GM10266 (cell line): Measurements from ENCODE around the gene TMEM167A.

Source experiments
- DNase-seq: peaks from one replicate; pipeline ENCODE4 v3.0.0; 2012; ENCODE audit errors: extremely low spot score
- CTCF ChIP-seq: IDR thresholded peaks from 2 replicates; pipeline ENCODE4 v1.5.1; 2012; ENCODE audit warnings: mild to moderate bottlenecking, low read depth; ENCODE audit not compliant: control insufficient read depth, insufficient read depth; ENCODE audit errors: missing control alignments

TMEM167A gene

DNA sequence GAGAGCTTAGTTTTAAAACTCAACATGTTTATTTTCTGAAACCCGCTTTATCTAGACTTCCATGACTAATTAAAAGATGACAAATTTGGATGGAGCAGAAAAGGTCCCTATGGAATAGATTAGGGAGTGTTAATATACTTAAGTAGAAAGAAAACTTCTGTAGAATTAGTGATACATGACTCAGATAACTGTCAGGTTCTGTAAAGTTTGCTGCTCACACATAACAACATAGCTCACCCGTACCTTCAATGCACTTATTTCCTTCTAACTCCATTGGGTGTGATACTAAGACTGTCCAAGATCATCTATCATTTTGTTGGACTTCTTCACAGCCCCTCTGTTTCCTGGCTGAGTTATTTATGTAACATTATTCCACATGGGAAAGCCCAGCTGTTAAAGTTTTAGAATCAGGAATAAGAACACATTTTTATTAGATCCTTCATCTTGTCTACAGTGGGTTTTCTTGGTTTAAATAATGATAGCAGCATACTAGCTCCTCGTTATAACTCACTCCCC lies 27.8 kb downstream of the TMEM167A start:
- no peak for DNase-seq
- no peak for TF ChIP-seq CTCF

DNA sequence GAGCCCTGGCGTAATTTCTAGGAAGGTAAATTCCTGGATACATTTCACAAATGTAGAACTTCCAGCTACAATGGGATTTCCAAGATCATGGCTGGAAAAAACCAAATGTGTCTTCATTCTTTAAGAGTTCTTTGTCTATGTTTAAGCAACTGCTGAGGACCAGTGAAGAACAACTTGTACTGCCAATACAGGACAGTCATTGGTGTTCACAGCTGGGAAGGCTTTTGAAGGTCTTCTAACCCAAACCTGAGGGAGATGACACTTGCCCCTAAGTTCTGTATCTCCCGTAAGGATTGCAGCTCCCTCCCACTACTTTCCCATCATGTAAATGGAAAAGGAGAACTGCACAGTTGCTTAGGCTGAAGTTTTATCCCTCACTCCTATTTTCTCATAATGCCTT lies 28.4 kb downstream of the TMEM167A start:
- DNase-seq = no peak
- TF ChIP-seq CTCF = no peak

DNA sequence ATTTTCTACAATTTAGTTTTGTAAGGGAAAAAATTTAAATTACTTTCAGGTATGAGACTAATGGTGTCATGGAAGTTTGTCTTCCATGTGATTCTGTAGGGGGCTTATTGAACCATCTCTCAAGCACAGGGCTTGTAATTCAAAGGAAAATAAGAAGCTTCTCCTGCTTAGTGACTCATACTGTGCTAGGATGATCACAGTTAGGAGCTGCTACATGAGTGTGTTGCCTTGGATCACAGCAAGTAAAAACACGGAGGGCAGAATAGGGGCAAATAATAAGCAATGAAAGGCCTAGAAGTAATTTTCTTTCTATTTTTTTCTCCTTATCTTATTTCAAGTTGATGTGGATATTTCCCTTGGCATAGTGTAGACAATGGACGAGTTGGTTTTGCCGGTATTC lies 28.9 kb downstream of the TMEM167A start:
- DNase-seq = no peak
- no peak for TF ChIP-seq CTCF

DNA sequence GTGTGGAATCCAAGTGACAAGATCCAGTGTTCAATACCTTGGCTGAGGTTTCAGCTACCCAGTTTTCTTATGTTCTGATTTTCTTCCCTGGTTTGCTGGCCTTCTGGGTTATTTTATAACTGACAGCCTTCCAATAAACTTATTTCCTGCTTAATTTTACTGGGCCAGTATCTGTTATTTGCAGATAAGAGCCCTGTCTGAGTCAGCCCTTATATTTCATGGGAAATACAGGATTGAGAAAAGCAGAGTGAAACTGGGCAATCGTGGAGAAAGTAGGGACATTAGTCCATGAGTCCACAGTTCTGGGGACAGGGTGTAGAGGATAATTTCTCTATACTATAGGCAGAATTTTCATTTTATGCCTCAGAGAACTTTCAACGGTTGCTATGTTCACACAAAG lies 32.3 kb downstream of the TMEM167A start:
- no peak for DNase-seq

DNA sequence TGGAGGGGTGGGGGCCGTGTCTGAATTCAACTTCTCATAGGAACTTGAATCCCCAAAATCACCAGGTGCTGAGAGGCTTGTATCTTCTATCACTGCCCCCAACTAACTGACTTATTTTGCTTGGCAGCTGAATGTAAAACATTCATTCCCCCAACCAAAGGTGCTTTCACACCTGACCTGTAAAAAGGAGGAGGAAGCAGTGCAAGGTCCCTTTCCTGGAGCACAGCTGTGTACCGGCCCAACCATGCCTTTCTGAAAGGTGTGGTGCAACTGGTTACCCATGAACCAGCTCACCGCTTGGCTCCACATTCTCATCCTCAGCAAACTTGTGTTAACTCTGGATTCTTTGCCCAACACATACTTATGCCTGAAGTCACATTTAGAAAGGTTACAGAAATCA lies 34.7 kb downstream of the TMEM167A start:
- DNase-seq = no peak
- no peak for TF ChIP-seq CTCF

More for the DNA sequence above, 32.3 kb downstream of the TMEM167A start:
- TF ChIP-seq CTCF = no peak

- no peak for TF ChIP-seq CTCF
- no peak for DNase-seq
Observed at GRCh38 chr5:83038924-83039323, 38.3 kb downstream of the TMEM167A start.

DNA sequence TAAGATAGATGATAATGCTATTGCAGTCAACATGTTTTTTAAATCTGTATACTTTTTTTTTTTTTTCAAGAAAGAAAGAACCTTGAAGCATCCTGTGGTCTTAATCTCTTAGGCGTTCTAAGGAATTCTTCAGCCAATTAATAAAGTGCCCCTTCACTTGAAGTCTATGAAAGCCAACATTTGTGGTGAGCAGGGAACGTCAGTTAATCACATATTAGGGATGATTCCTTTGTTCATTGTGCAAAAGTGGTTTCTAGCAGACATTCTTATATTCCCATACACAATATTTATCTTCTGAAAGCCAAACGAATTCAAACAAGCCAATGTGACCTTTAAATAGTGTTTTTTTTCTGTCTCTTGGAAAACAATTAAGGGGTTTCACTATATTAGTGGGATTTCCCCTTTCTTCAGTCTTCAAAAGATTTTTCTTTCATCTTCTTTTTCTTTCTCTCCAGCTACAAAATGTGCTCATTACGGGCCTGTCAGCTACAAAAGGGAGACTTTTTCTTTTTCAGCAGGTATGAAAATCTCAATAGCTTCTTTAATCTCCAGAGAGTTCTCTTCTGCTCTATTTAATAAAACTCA lies 40.1 kb downstream of the TMEM167A start:
- no peak for TF ChIP-seq CTCF
- DNase-seq = no peak
